DND-41 (cell line): ENCODE data around the gene UFD1.

Source experiments
- ATAC-seq: fragments of 200-7000 bp; cut with Tn5 transposase; 3 replicates; pipeline ENCODE4 v1.9.1; 2021; ENCODE audit warnings: low read depth; ENCODE audit not compliant: insufficient read depth
- DNase-seq: peaks from one replicate; pipeline ENCODE4 v3.0.0-alpha.2; 2020
- H2AFZ ChIP-seq: 2 replicates; pipeline ENCODE4 v1.6.0; 2012; ENCODE audit warnings: low read depth, low read length
- H3K27ac ChIP-seq: 2 replicates; pipeline ENCODE4 v1.5.1; 2012; ENCODE audit warnings: low read length, inconsistent platforms
- H3K27me3 ChIP-seq: fragments of 200-600 bp; sonication (generic); 2 replicates; pipeline ENCODE4 v1.6.0; 2012; ENCODE audit warnings: low read length, mild to moderate bottlenecking, inconsistent platforms; ENCODE audit not compliant: insufficient read depth, poor library complexity
- H3K36me3 ChIP-seq: 2 replicates; pipeline ENCODE4 v1.5.1; 2012; ENCODE audit warnings: low read length, inconsistent platforms; ENCODE audit not compliant: insufficient read depth
- H3K4me1 ChIP-seq: 2 replicates; pipeline ENCODE4 v1.5.1; 2012; ENCODE audit warnings: mild to moderate bottlenecking, low read length; ENCODE audit not compliant: insufficient read depth
- H3K4me2 ChIP-seq: 2 replicates; pipeline ENCODE4 v1.6.0; 2012; ENCODE audit warnings: mild to moderate bottlenecking, moderate library complexity, low read length, inconsistent platforms; ENCODE audit not compliant: insufficient read depth
- H3K4me3 ChIP-seq, 2 experiments: fragments of 200-600 bp in 1 of 2; shearing (Covaris generic) in 1 of 2; 2 replicates each; pipeline ENCODE4 v1.5.1; 2012 to 2016; ENCODE audit warnings: inconsistent platforms in 2 of 2, low read length in 2 of 2, mild to moderate bottlenecking in 2 of 2, low read depth in 1 of 2, moderate library complexity in 1 of 2
- H3K79me2 ChIP-seq: 2 replicates; pipeline ENCODE4 v1.6.0; 2012; ENCODE audit warnings: low read length, inconsistent platforms; ENCODE audit not compliant: insufficient read depth
- H3K9ac ChIP-seq: 2 replicates; pipeline ENCODE4 v1.6.0; 2012; ENCODE audit warnings: low read depth, mild to moderate bottlenecking, inconsistent platforms, low read length, moderate library complexity
- H3K9me3 ChIP-seq: 2 replicates; pipeline ENCODE4 v1.5.1; 2012; ENCODE audit warnings: low read length, moderate library complexity, mild to moderate bottlenecking, inconsistent platforms; ENCODE audit not compliant: insufficient read depth, severe bottlenecking
- H4K20me1 ChIP-seq: 2 replicates; pipeline ENCODE4 v1.6.0; 2012; ENCODE audit warnings: low read length; ENCODE audit not compliant: insufficient read depth
- EZH2 ChIP-seq: IDR thresholded peaks from 3 replicates; pipeline ENCODE4 v1.6.1; 2012; ENCODE audit warnings: borderline replicate concordance, low read depth, mild to moderate bottlenecking, moderate library complexity, low read length, inconsistent platforms; ENCODE audit not compliant: severe bottlenecking
- TF ChIP-seq, protein P1 (sequence below): IDR thresholded peaks from 2 replicates; pipeline ENCODE4 v1.5.1; 2012; ENCODE audit warnings: borderline replicate concordance, low read length, moderate library complexity, mild to moderate bottlenecking; ENCODE audit not compliant: poor library complexity, severe bottlenecking; ENCODE audit errors: extremely low read depth

The UFD1 gene

GRCh38 chr22:19522190-19522880, 43.3 kb upstream of the UFD1 start:
- H4K20me1 ChIP-seq: peaks cover 13% of the 10 kb centered on the region
- H3K27me3 ChIP-seq: no peaks in the 10 kb centered on the region
- H3K4me3 ChIP-seq: no peak overlapping the region
- H3K4me2 ChIP-seq: no peak overlapping the region
- TF ChIP-seq, protein P1, sequence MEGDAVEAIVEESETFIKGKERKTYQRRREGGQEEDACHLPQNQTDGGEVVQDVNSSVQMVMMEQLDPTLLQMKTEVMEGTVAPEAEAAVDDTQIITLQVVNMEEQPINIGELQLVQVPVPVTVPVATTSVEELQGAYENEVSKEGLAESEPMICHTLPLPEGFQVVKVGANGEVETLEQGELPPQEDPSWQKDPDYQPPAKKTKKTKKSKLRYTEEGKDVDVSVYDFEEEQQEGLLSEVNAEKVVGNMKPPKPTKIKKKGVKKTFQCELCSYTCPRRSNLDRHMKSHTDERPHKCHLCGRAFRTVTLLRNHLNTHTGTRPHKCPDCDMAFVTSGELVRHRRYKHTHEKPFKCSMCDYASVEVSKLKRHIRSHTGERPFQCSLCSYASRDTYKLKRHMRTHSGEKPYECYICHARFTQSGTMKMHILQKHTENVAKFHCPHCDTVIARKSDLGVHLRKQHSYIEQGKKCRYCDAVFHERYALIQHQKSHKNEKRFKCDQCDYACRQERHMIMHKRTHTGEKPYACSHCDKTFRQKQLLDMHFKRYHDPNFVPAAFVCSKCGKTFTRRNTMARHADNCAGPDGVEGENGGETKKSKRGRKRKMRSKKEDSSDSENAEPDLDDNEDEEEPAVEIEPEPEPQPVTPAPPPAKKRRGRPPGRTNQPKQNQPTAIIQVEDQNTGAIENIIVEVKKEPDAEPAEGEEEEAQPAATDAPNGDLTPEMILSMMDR: no peak
- TF ChIP-seq EZH2: no peak
- DNase-seq (peak; percentile 38), ATAC-seq (peak; percentile 37; the same call in 2 of the 3 replicates)
- H3K9ac ChIP-seq: no peak overlapping the region
- no peak overlapping the region for H3K27ac ChIP-seq
- H3K9me3 ChIP-seq: no peaks in the 10 kb centered on the region
- H3K79me2 ChIP-seq: no peaks in the 10 kb centered on the region
- H2AFZ ChIP-seq: no peak overlapping the region
- no peaks in the 10 kb centered on the region for H3K4me1 ChIP-seq
- H3K36me3 ChIP-seq: peaks cover 60% of the 10 kb centered on the region

DNA sequence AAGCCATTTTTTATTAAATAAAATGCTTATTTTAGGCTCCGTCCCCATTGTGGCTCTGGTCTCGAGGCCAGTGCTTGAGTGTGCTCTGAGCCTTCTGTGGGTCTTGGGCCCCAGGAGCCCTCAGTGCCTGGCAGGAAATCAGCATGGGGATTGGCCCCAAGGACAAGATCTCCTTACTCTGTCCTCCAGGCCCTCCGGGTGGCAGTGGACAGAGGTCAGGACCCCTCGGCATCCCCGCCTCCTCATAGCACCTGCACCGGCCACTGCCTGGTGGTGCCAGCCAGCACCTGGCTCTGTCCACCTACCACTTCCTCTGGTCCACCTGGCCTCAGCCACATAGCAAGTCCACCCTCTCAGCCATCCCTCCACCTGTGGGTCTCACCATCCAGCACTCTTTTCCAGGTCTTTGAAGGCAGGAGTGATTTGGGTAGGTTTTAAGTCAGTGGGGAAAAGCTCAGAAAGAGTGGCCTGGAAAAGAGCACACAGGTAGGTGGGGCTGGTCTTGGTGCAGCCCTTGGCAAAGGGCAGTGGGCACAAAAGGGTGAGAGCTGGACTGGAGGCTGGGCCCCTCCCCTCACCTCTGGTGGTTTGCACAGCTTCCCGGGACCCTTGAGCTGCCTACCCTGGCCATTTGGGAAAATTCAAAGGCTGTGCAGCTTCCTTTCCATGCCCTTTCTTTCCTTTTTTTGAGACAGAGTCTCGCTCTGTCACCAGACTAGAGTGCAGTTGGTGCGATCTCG, 41.7 kb upstream of the UFD1 start:
- Histone ChIP-seq H3K27me3 (no peaks in the 10 kb centered on the region), H3K36me3 (peaks cover 76% of the 10 kb centered on the region), H3K4me3 (no peak overlapping the region), H3K9ac (no peak overlapping the region), H3K27ac (no peak overlapping the region), H3K4me2 (no peak overlapping the region), H4K20me1 (peaks cover 9% of the 10 kb centered on the region), H3K4me1 (no peaks in the 10 kb centered on the region), H2AFZ (no peak overlapping the region), H3K9me3 (no peaks in the 10 kb centered on the region), H3K79me2 (no peaks in the 10 kb centered on the region)
- TF ChIP-seq, protein P1: no peak
- no peak for TF ChIP-seq EZH2
- ATAC-seq (no peak), DNase-seq (no peak)

DNA sequence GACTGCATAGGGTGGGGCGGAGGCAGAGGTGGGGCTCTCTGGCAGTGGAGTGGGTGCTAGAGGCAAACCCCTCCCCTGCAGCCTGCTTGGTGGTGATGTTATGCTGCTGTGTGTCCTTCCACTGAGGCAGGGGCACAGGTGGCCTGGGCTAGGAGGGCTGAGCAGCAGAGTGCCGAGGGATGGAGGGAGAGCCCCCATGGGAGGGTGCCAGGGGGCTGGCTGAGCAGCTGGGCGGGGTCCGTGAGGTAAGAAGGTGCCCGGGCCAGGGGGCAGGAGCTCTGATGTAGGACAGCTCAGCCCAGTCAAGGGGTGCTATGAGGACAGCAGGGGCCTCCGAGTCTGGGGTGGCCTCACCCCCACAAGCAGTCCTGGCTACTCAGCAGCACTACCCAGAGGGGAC, 41.0 kb upstream of the UFD1 start:
- H3K4me2 ChIP-seq: no peak overlapping the region
- DNase-seq (no peak), ATAC-seq (no peak)
- no peaks in the 10 kb centered on the region for H3K27me3 ChIP-seq
- no peak for TF ChIP-seq EZH2
- TF ChIP-seq, protein P1: no peak
- H4K20me1 ChIP-seq: peaks cover 9% of the 10 kb centered on the region
- H3K36me3 ChIP-seq: peaks cover 84% of the 10 kb centered on the region
- no peak overlapping the region for H3K27ac ChIP-seq
- no peak overlapping the region for H2AFZ ChIP-seq
- H3K4me3 ChIP-seq: no peak overlapping the region
- no peaks in the 10 kb centered on the region for H3K79me2 ChIP-seq
- H3K9me3 ChIP-seq: no peaks in the 10 kb centered on the region
- H3K9ac ChIP-seq: no peak overlapping the region
- H3K4me1 ChIP-seq: no peaks in the 10 kb centered on the region
